NCI-H2196 treated with DMSO at 0.1 percent for 48 hours (cell line): ENCODE measurements around the gene SH3BGR.
"Not testable (repeated sequence)": the region's sequence is repeated elsewhere in the genome, so short reads cannot be mapped to it uniquely, and the experiment has no call there.

Source experiments
- DNase-seq: peaks from one replicate; lab custom pipeline; 2025; ENCODE audit not compliant: unreplicated experiment; lab: John Stamatoyannopoulos, UW

SH3BGR gene

DNA sequence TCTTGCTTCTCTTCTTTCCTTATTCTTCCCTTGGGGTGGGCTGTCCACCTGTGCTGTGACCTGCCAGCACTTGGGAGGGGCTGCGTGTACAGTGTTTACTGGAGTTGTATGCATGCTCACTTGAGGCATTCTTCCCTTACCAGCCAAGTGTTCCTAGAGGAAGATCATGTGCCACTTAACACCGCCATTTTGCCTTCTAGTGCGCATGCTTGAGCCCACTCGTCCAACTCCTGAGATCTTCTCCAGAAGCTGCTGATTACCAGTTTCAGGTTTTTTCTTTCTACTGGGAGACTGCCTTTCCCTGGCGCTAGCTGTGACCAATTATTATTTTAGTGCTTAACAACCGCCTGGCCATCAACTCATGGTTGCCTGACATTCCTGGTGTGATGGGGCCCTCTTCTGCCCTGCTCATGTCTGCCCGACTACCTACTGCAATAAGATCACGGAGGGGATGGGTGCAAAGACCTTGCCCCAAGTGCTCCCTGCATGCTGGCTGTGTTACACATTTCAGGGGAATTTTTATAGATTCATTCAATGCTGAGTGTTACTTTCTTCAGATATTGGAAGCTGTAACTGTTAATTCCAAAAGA lies 86.8 kb downstream of the SH3BGR start:
- no peak for DNase-seq

DNA sequence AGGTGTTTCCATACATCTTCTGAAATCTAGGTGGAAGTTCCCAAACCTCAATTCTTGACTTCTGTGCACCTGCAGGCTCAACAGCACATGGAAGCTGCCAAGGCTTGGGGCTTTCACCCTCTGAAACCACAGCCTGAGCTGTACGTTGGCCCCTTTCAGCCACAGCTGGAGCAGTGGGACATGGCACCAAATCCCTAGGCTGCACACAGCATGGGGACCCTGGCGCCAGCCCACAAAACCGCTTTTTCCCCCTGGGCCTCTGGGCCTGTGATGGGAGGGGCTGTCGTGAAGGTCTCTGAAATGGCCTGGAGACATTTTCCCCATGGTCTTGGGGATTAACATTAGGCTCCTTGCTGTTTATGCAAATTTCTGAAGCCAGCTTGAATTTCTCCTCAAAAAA lies 88.6 kb downstream of the SH3BGR start:
- not testable (repeated sequence) for DNase-seq

DNA sequence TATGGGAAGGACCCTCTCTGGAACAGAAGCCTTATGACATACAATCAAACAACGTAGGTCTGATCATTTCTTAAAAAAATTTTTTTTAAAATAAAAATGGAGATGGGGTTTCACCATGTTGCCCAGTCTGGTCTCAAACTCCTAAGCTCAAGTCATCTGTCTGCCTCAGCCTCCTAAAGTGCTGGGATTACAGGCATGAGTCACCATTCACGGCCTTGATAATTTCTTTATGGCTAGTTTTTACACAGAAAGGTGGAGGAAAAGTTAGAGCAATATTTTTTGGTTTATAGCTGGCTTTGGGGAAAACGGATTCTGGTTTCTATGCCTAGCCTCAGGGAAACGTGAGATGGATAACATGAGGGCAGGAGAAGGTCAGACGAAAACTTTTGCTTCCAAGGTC lies 91.0 kb downstream of the SH3BGR start:
- no peak for DNase-seq

DNA sequence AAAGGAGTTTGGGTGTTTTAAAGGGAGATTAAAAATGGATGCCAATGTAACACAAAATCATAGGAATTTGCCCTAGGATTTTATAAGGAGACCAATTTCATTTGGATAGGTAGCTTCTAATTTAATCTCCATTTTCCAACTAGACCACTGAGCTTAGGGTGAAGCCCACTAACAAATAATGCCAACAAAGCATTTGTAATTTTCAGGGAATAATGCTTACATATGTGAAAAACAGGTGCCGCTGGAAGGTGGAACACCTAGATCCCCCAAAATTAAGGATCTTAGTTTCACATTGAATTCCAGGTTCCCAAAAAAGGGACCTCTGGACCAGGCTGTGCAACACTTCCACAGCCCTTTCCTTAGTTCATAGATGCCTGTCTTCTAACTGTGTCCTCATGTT lies 94.8 kb downstream of the SH3BGR start:
- DNase-seq, result no peak

DNA sequence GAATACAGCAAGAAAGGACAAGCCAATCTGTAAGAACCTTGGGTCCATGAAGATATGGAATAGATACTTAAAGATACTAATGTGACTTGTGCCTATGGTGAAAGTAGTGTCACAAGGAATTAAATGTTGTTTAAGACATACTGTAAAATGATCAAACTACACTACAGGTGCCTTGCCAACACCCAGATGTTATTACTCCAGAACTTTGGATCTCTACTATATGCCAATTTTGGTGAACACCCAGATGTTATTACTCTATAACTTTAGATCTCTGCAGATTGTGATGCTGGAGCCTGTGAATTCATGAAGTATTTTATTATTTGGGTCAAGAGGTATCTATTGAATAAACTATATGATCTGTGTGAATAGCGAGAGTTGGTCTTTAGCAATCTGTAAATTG lies 101.1 kb downstream of the SH3BGR start:
- DNase-seq, result no peak

DNA sequence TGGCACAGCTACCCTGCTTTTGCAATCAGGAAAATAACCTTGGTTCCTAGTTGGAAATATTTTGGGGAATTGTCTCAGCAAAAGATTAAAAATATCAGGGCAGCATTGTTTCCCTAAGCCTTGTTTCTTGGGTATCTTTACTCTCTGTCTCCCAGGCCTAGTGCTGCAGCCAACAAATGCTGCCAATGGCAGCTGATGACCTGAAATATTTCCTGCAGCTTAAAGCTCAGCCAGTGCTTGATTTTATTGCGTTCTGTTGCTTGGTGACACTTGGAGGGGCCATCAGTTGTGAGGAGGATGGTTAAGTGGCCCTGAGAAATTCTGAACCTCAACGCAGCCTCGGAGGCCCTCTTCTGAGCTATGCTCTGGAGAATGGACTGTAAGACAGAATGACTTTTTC lies 101.6 kb downstream of the SH3BGR start:
- DNase-seq, result no peak

DNA sequence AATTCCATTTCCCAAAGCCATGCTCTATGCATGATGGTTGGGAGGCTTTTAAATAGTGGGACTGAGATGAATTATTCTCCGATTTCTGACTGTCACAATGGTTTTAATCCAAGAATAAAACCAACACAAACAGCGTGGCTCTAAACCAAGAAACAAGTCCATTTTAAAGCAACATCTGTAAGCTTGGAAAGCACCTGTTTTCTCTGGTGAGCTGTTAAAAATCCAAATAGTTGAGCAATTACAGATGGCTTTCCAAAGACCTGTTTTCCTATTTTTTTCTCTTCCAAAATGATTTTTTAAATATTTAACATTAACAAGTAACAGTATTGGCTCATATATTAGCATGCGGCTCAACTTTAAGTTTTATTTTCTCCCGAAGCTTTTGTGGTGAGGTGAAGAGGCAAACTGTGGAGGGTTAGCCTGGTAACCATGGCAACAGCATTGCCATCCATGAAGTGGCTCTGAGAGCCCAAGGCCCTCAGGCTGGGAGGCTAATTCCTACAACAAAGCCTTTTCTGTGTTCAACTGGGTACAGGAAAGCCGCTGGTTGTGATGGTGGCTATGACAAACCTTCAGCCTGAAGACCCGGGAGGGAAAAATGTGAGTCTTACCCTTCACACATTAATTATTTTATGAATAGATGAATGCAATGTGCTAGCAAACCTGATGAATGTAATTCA lies 104.3 kb downstream of the SH3BGR start:
- peak; percentile 64 for DNase-seq

DNA sequence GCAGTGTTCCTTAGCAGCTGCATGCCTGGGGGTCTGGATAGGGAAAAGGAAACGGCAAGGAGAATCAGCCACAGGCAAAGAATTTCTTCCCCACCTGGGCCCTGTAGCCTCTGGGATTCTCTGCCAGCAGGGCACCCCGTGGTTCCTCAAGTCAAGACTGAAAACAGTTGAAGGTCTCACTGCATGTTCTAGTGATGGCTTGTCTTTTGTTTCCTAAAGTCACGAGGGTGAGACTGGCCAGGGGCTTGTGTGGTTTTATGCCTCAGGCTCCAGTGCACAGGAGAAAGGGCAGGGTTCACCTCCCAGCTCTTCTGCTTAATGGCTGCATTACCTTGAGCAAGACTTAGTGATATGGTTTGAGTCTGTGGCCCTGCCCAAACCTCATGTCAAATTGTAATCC lies 107.7 kb downstream of the SH3BGR start:
- no peak for DNase-seq

DNA sequence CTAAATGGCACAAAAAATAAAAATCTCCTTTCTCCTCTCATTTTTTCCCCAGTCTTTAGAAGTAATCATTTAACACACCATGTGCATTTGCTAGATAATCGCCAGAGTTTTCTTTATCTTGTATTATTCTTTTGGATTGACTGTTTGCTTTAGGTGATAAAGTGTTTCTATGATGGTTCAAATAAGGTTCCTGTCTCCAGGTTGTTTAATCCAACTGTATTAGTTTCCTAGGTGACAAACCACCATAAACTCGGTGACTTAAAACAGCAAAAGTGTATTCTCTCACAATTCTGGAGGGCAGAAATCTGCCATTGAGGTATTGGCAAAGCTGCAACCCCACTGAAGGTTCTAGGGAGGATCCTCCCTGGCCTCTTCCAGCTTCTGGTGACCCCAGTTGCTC lies 109.4 kb downstream of the SH3BGR start:
- no peak for DNase-seq

DNA sequence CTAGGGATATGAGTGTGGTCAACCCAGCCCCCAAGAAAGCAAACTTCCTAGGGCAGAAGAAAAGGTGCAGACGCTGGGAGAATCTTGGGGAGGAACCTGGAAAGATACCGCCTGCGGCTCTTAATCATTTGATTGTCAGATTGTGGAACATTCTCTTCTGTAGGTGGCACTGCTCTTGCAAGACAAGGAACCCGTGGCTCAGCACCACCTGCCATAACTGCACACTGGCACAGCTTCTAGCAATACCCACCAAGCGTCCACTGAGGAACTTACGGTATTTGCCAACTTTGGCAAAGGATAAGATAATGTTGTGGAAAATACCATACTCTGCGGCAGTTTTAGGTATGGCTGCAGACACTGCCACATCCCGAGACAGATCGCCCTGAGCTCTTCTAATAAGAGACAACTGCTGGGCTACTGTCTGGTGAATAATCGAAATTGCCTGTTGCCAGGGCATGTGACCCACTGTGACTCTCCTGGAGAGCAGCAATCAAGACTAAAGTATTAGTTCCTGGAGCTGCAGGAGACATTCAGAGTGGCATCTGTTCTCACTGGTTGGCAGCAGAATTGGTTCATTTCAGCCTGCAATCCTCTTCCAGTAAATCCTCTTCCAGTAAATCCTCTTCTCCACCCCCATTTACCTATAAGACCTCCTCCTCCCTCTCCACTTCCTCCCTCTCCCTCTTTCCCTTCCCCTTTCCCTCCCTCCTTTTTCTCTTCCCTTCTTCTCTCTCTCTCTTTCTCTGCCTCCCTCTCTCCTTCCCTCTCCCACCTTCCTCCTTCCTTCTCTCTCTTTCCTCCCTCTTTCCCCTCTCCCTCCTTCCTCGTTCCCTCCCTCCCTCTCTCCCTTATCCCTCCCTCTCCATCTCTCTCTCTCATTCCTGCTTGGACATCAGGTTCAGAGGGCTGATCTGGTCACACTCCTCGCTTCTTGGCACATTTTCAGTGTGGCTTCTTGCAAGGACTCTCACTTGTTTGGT lies 111.3 kb downstream of the SH3BGR start:
- peak; percentile 73 for DNase-seq

DNA sequence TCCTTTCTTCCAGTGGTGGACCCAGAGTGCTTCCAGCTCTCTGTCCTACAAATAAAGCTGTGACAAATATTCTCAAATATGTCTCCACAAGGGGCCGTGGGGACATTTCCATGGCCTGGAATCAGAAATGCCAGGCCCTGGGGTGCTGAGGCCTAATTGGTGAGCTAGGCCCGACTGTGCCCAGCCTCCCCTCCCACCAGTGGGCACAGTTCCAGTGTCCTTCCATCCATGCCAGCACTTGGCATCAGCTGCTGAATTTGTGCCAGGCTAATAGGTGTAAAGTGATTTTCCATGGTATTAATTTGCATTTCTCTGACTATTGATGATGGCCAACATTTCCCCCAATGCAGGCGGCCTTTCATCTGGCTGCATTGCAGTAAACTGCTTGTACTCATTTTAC lies 112.4 kb downstream of the SH3BGR start:
- peak; percentile 45 for DNase-seq
